ENCODE results near the gene AARSD1.
"Not testable (repeated sequence)": the region's sequence is repeated elsewhere in the genome, so short reads cannot be mapped to it uniquely, and the experiment has no call there.

The AARSD1 gene

DNA sequence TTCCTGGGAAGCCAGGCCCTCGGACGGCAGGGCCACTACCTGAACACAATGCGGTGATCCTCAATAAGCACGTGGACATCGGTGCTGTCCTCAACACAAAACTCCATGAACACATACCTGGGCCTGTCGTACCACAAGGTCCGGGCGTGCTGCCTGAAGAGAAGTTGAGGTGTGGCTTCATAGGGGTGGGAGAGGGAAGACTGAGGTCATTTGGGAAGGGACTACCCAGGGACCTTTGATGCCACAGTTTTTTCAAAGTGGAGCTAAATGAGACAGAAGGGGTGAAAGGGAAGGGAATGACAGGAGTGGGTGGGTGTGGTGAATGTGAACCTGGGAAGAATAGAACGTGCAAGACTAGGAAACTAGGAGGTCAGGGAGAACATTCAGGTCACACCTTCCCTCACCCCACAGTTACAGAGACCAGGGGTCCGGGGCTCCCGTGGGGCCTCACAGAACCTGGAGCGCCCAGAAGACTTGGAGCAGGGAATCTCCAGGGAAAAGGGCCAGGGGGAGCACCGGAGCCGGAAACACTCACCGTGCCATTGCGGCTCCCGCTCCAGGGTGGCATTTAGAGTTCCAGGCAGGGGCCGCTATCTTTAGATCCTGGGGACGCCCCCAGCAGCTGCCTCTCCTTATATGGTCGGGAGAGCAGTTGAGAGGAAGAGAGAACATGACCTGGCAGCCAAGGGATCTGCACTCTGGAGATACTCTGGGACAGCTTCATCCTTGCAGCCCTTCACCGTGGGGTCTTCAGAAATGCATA is 15.4 kb upstream of the AARSD1 start, which contains the start of gene PTGES3L:
PTGES3L (minus strand) TSS at position 570 of the 763 bp plus-strand sequence; CDS start at position 543, 27 bp downstream.
- Histone ChIP-seq H3K36me3 (replicated peaks; ENCODE audit: insufficient read depth, low read length) (no peaks in the 10 kb centered on the region), H3F3A (ENCODE audit: insufficient read depth, low read length) (peaks cover 11% of the 10 kb centered on the region), H3K79me2 (ENCODE audit: low read length) (peaks cover 33% of the 10 kb centered on the region), H3K4me1 (ENCODE audit: low read length) (peaks cover 13% of the 10 kb centered on the region), H3K27me3 (replicated peaks; ENCODE audit: insufficient read depth, low read length) (no peaks in the 10 kb centered on the region), H3K9me3 (replicated peaks; ENCODE audit: insufficient read depth, low read length) (no peaks in the 10 kb centered on the region), H2AFZ (ENCODE audit: low read length) (peak within 1 kb of the TSS; percentile 91), H4K20me1 (ENCODE audit: insufficient read depth, low read length) (no peaks in the 10 kb centered on the region), H3K27ac (ENCODE audit: low read length) (peak within 1 kb of the TSS; percentile 88), H3K9me2 (replicated peaks; ENCODE audit: insufficient read depth, low read length) (no peaks in the 10 kb centered on the region), H3K4me3 (ENCODE audit: low read length) (peak within 1 kb of the TSS; percentile 95), H3K4me2 (ENCODE audit: low read depth, low read length) (peak within 1 kb of the TSS; percentile 97), H3K9ac (ENCODE audit: low read length) (peak within 1 kb of the TSS; percentile 85)
- TF ChIP-seq, protein P1, sequence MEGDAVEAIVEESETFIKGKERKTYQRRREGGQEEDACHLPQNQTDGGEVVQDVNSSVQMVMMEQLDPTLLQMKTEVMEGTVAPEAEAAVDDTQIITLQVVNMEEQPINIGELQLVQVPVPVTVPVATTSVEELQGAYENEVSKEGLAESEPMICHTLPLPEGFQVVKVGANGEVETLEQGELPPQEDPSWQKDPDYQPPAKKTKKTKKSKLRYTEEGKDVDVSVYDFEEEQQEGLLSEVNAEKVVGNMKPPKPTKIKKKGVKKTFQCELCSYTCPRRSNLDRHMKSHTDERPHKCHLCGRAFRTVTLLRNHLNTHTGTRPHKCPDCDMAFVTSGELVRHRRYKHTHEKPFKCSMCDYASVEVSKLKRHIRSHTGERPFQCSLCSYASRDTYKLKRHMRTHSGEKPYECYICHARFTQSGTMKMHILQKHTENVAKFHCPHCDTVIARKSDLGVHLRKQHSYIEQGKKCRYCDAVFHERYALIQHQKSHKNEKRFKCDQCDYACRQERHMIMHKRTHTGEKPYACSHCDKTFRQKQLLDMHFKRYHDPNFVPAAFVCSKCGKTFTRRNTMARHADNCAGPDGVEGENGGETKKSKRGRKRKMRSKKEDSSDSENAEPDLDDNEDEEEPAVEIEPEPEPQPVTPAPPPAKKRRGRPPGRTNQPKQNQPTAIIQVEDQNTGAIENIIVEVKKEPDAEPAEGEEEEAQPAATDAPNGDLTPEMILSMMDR (IDR thresholded peaks at IDR 0.05; ENCODE audit: low read length) = no peak
- no peak for TF ChIP-seq EZH2phosphoT487 (IDR thresholded peaks at IDR 0.05; ENCODE audit: low read length)
- TF ChIP-seq EZH2 (optimal IDR thresholded peaks at IDR 0.05; ENCODE audit: low read depth, low read length) = no peak
- peak; percentile 16 for DNase-seq

DNA sequence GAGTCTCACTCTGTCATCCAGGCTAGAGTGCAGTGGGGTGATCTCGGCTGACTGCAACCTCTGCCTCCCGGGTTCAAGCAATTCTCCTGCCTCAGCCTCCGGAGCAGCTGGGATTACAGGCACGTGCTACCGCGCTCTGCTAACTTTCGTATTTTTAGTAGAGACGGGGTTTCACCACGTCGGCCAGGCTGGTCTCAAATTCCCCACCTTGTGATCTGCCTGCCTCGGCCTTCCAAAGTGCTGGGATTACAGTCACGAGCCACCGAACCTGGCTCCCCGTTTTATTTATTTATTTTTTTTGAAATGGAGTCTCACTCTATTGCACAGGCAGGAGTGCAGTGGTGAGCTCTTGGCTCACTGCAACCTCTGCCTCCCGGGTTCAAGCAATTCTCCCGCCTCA is 11.4 kb upstream of the AARSD1 start:
- H3K9me3 ChIP-seq (replicated peaks; ENCODE audit: insufficient read depth, low read length); H3K36me3 ChIP-seq (replicated peaks; ENCODE audit: insufficient read depth, low read length); H3K9ac ChIP-seq (ENCODE audit: low read length); H4K20me1 ChIP-seq (ENCODE audit: insufficient read depth, low read length); H3K4me3 ChIP-seq (ENCODE audit: low read length); H3K79me2 ChIP-seq (ENCODE audit: low read length); H3K4me2 ChIP-seq (ENCODE audit: low read depth, low read length); H3F3A ChIP-seq (ENCODE audit: insufficient read depth, low read length); H3K4me1 ChIP-seq (ENCODE audit: low read length); H3K27me3 ChIP-seq (replicated peaks; ENCODE audit: insufficient read depth, low read length); H3K9me2 ChIP-seq (replicated peaks; ENCODE audit: insufficient read depth, low read length); DNase-seq; H3K27ac ChIP-seq (ENCODE audit: low read length); H2AFZ ChIP-seq (ENCODE audit: low read length): not testable (repeated sequence)

DNA sequence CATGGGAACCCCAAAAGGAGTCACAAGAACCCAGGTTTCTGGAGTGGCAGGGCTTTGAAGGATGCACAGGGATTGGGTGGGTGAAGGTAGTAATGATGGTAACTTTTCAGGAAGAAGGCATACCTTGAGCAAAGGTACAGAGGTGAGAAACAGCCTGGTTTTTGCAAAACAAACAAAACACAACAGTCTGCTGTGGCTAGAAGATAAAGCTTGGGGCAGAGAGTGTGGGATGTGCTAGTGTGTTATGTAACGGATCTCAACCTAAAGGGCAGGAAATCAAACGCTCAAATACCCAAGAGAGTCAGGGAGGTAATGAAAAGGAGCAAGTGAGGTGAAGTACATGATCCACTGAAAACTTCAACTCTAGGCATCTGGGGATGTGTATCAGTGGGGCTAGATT is 11.0 kb upstream of the AARSD1 start:
- H3K4me2 ChIP-seq (ENCODE audit: low read depth, low read length) = no peak overlapping the region
- H3F3A ChIP-seq (ENCODE audit: insufficient read depth, low read length) = 0 out of 2 replicates have a peak, but pooled peaks cover 3% of the 10 kb centered on the region
- H3K4me1 ChIP-seq (ENCODE audit: low read length) = peaks cover 9% of the 10 kb centered on the region
- H4K20me1 ChIP-seq (ENCODE audit: insufficient read depth, low read length) = no peaks in the 10 kb centered on the region
- H3K27ac ChIP-seq (ENCODE audit: low read length) = no peak overlapping the region
- H3K9me2 ChIP-seq (replicated peaks; ENCODE audit: insufficient read depth, low read length) = no peaks in the 10 kb centered on the region
- H3K27me3 ChIP-seq (replicated peaks; ENCODE audit: insufficient read depth, low read length) = no peaks in the 10 kb centered on the region
- H3K36me3 ChIP-seq (replicated peaks; ENCODE audit: insufficient read depth, low read length) = no peaks in the 10 kb centered on the region
- no peak overlapping the region for H2AFZ ChIP-seq (ENCODE audit: low read length)
- DNase-seq = no peak
- no peak overlapping the region for H3K4me3 ChIP-seq (ENCODE audit: low read length)
- TF ChIP-seq EZH2phosphoT487 (IDR thresholded peaks at IDR 0.05; ENCODE audit: low read length) = no peak
- TF ChIP-seq, protein P1 (IDR thresholded peaks at IDR 0.05; ENCODE audit: low read length) = no peak
- no peak for TF ChIP-seq EZH2 (optimal IDR thresholded peaks at IDR 0.05; ENCODE audit: low read depth, low read length)
- no peaks in the 10 kb centered on the region for H3K79me2 ChIP-seq (ENCODE audit: low read length)
- H3K9me3 ChIP-seq (replicated peaks; ENCODE audit: insufficient read depth, low read length) = no peaks in the 10 kb centered on the region
- no peak overlapping the region for H3K9ac ChIP-seq (ENCODE audit: low read length)

DNA sequence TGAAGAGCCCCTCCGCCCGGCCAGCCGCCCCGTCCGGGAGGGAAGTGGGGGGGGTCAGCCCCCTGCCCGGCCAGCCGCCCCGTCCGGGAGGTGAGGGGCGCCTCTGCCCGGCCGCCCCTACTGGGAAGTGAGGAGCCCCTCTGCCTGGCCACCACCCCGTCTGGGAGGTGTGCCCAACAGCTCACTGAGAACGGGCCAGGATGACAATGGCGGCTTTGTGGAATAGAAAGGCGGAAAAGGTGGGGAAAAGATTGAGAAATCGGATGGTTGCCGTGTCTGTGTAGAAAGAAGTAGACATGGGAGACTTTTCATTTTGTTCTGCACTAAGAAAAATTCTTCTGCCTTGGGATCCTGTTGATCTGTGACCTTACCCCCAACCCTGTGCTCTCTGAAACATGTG is 9.1 kb upstream of the AARSD1 start:
- not testable (repeated sequence) for H3K36me3 ChIP-seq (replicated peaks; ENCODE audit: insufficient read depth, low read length); H3K9ac ChIP-seq (ENCODE audit: low read length); H3K4me3 ChIP-seq (ENCODE audit: low read length); H3K4me2 ChIP-seq (ENCODE audit: low read depth, low read length); H3K27me3 ChIP-seq (replicated peaks; ENCODE audit: insufficient read depth, low read length); H3K9me3 ChIP-seq (replicated peaks; ENCODE audit: insufficient read depth, low read length); H3K27ac ChIP-seq (ENCODE audit: low read length); H4K20me1 ChIP-seq (ENCODE audit: insufficient read depth, low read length); H3K4me1 ChIP-seq (ENCODE audit: low read length); DNase-seq; H3K9me2 ChIP-seq (replicated peaks; ENCODE audit: insufficient read depth, low read length); H2AFZ ChIP-seq (ENCODE audit: low read length); H3F3A ChIP-seq (ENCODE audit: insufficient read depth, low read length); H3K79me2 ChIP-seq (ENCODE audit: low read length)
